Esophagus muscularis mucosa (tissue), 4 donors: ENCODE measurements around the gene SLTM. TPM values are rescaled to one million over a fixed set of nuclear protein-coding genes. Genes with fewer than 3 reads are reported as not detected.
"Not testable (repeated sequence)": the region's sequence is repeated elsewhere in the genome, so short reads cannot be mapped to it uniquely, and the experiment has no call there.

Experiments used
- DNase-seq: peaks from one replicate; pipeline ENCODE4 v3.0.0-alpha.2; 2017; ENCODE audit errors: extremely low spot score
- H3K27ac ChIP-seq, 4 donors: fragments of 200-600 bp; sonication (generic); replicated peaks in 1 of 4; 1 replicate in 3 of 4; 2 replicates in 1 of 4; pipeline ENCODE4 v1.5.1; 2016 to 2019; ENCODE audit warnings: mild to moderate bottlenecking in 1 of 4
- H3K27me3 ChIP-seq, 4 donors: fragments of 200-600 bp; sonication (generic); one replicate each; pipeline versions ENCODE4 v1.5.1 to v1.6.0; 2016 to 2019
- H3K36me3 ChIP-seq, 4 donors: fragments of 200-600 bp; sonication (generic); one replicate each; pipeline ENCODE4 v1.5.1; 2016 to 2019
- H3K4me1 ChIP-seq, 4 donors: fragments of 200-600 bp; sonication (generic); one replicate each; pipeline ENCODE4 v1.5.1; 2016 to 2019
- H3K4me3 ChIP-seq, 4 donors: fragments of 200-600 bp; sonication (generic); 1 replicate in 2 of 4; 2 replicates in 2 of 4; pipeline ENCODE4 v1.5.1; 2016 to 2019; ENCODE audit warnings: mild to moderate bottlenecking in 4 of 4, moderate library complexity in 1 of 4
- H3K9me3 ChIP-seq, 4 donors: fragments of 200-600 bp; sonication (generic); 1 replicate in 3 of 4; 2 replicates in 1 of 4; pipeline ENCODE4 v1.5.1; 2016 to 2019
- CTCF ChIP-seq, 3 experiments: fragments of 200-600 bp in 2 of 3; fragments of 450-650 bp in 1 of 3; sonication (generic) in 2 of 3; IDR thresholded peaks; one replicate each; pipeline ENCODE4 v1.5.1; 2017 to 2019; ENCODE audit warnings: antibody characterized with exemption in 3 of 3, mild to moderate bottlenecking in 2 of 3, moderate library complexity in 1 of 3
- EP300 ChIP-seq: sonication (generic); formaldehyde crosslinking; IDR thresholded peaks from one replicate; pipeline ENCODE4 v1.6.1; 2017; ENCODE audit warnings: antibody characterized with exemption
- POLR2A ChIP-seq: fragments of 450-650 bp; IDR thresholded peaks from one replicate; pipeline ENCODE4 v1.6.1; 2017; ENCODE audit warnings: antibody characterized with exemption, moderate library complexity, mild to moderate bottlenecking, low read depth
- POLR2AphosphoS5 ChIP-seq, 2 donors: sonication (generic); formaldehyde crosslinking; IDR thresholded peaks; one replicate each; pipeline ENCODE4 v1.6.1; 2017; ENCODE audit warnings: antibody characterized with exemption in 2 of 2
- WGBS: methylation state at CpG from one replicate; pipeline ENCODE4 v1.1.5; 2018; 5-methylcytosine and 5-hydroxymethylcytosine counted together
- intact Hi-C: fragments of 100-400 bp; cut with DNase I; formaldehyde crosslinking; loops from one replicate; pipeline ENCODE4 v1.15.1; 2023
- total RNA-seq, 4 donors: library from RNA; depleted of rRNA; stranded (reverse); fragments of >200 nt; gene quantifications; one replicate each; pipeline versions ENCODE4 v1.1.0 to v1.2.1, GENCODE V29; 2016

SLTM gene
- total RNA-seq, 4 donors from 2014 or later: 69.1 to 88.5 (median 76.3) TPM

DNA sequence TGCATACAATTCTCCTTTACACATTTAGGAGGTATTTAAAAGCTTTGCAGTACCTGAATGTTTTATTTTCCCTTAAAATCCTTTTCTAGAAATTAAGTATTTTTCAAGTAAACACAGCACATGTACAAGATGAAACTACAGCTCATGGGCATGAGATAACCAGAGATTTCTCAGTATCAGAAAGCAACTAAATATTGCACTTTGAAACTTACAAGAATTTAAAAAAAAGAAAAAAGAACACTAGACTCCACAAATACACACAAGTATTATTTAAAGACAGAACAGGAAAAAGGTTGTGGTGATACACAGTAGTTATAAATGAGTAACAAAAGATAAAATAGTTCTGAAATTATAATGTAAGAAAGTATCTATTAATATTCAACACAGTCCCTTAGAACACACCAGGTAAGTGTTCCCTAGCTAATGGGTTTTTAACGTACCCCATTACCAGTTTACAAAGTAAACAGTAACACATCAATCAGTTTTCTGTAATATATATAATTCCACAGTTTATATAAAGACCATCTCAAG, 35.3 kb downstream of the SLTM start:
- intact Hi-C loops: no loop called here
- WGBS: 94% methylated on average over 1 of the region's 1 CpG
- TF ChIP-seq CTCF (IDR thresholded peaks at IDR 0.05) (no peak), EP300 (no peak), POLR2AphosphoS5 (IDR thresholded peaks at IDR 0.05) (no peak), POLR2A (no peak)
- H3K27ac ChIP-seq: no peak overlapping the region
- peaks cover 19 to 83% (median 53%) of the 10 kb centered on the region in 4 donors for H3K36me3 ChIP-seq
- H3K9me3 ChIP-seq: no peaks in the 10 kb centered on the region
- no peaks in the 10 kb centered on the region for H3K4me1 ChIP-seq
- no peak overlapping the region for H3K4me3 ChIP-seq
- DNase-seq: no peak
- no peaks in the 10 kb centered on the region for H3K27me3 ChIP-seq

GRCh38 chr15:58889363-58889762, 44.1 kb downstream of the SLTM start:
- DNase-seq: no peak
- no peaks in the 10 kb centered on the region for H3K27me3 ChIP-seq
- no peak overlapping the region for H3K4me3 ChIP-seq
- H3K9me3 ChIP-seq: no peaks in the 10 kb centered on the region
- 92% methylated on average over 7 of the region's 7 CpGs for WGBS
- intact Hi-C loops: no loop called here
- H3K4me1 ChIP-seq: peaks cover 0 to 3% (median 0%) of the 10 kb centered on the region in 4 donors
- TF ChIP-seq CTCF (IDR thresholded peaks at IDR 0.05): no peak
- TF ChIP-seq POLR2AphosphoS5 (IDR thresholded peaks at IDR 0.05): no peak
- TF ChIP-seq POLR2A: no peak
- TF ChIP-seq EP300: no peak
- peaks cover 75 to 100% (median 97%) of the 10 kb centered on the region in 4 donors for H3K36me3 ChIP-seq
- no peak overlapping the region for H3K27ac ChIP-seq

- Histone ChIP-seq H3K27me3 (no peaks in the 10 kb centered on the region), H3K4me3 (no peak overlapping the region), H3K4me1 (no peaks in the 10 kb centered on the region), H3K36me3 (peaks cover 79 to 100% (median 97%) of the 10 kb centered on the region in 4 donors), H3K27ac (no peak overlapping the region), H3K9me3 (no peaks in the 10 kb centered on the region)
- TF ChIP-seq POLR2A: no peak
- TF ChIP-seq POLR2AphosphoS5 (IDR thresholded peaks at IDR 0.05): no peak
- TF ChIP-seq EP300: no peak
- intact Hi-C loops: no loop called here
- WGBS: 95% methylated on average over 12 of the region's 12 CpGs
- DNase-seq: no peak
These were observed 46.6 kb downstream of the SLTM start for GRCh38 chr15:58886921-58887320.

DNA sequence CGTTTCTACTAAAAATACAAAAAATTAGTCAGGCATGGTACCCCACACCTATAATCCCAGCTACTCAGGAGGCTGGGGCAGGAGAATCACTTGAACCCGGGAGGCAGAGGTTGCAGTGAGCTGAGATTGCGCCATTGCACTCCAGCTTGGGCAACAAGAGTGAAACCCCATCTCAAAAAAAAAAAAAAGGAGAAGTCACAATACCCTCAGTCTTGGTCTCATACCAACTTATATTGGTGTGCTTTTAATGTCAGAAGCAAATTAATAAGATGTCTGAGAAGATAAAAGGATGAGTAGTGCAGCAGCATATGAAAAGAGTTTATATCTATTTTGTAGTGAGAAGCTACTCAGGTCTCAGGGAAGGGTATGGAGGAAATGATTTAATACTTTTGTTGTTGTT, 49.6 kb downstream of the SLTM start:
- H3K4me1 ChIP-seq, H3K27me3 ChIP-seq, H3K27ac ChIP-seq, H3K9me3 ChIP-seq, intact Hi-C loops, DNase-seq, H3K4me3 ChIP-seq: not testable (repeated sequence)
- WGBS: 86% methylated on average over 3 of the region's 3 CpGs
- H3K36me3 ChIP-seq: peaks cover 98 to 100% (median 99%) of the 10 kb centered on the region in 4 donors

GRCh38 chr15:58882243-58882642, 51.2 kb downstream of the SLTM start:
- H3K4me3 ChIP-seq: no peak overlapping the region
- no peaks in the 10 kb centered on the region for H3K27me3 ChIP-seq
- H3K9me3 ChIP-seq: no peaks in the 10 kb centered on the region
- 90% methylated on average over 4 of the region's 4 CpGs for WGBS
- H3K27ac ChIP-seq: no peak overlapping the region
- no peak for TF ChIP-seq POLR2A
- TF ChIP-seq EP300: no peak
- TF ChIP-seq CTCF (IDR thresholded peaks at IDR 0.05): no peak
- no peak for TF ChIP-seq POLR2AphosphoS5 (IDR thresholded peaks at IDR 0.05)
- no peak for DNase-seq
- intact Hi-C loops: no loop called here
- H3K4me1 ChIP-seq: no peaks in the 10 kb centered on the region
- H3K36me3 ChIP-seq: peaks cover 98 to 100% (median 99%) of the 10 kb centered on the region in 4 donors

DNA sequence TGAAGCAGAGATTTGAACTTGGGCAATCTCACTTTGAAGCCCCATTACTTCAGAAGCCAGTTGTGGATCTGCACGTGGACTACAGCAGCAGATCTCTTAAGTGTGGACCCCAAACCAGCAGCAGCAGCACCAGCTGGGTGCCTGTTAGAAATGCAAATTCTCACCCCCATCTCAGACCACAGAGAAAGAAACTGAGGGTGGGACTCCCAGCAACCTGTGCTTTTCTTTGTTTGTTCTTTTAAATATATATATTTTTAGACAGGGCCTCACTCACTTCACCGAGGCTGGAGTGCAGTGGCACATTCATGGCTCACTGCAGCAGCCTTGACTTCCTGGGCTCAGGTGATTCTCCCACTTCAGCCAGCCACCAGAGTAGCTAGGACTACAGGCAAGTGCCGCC, 53.2 kb downstream of the SLTM start:
- intact Hi-C loops: no loop called here
- H3K27me3 ChIP-seq: no peaks in the 10 kb centered on the region
- no peak for TF ChIP-seq EP300
- no peak for TF ChIP-seq CTCF (IDR thresholded peaks at IDR 0.05)
- no peak for TF ChIP-seq POLR2A
- H3K36me3 ChIP-seq: peaks cover 81 to 93% (median 85%) of the 10 kb centered on the region in 4 donors
- DNase-seq: no peak
- WGBS: 91% methylated on average over 3 of the region's 3 CpGs
- no peak overlapping the region for H3K27ac ChIP-seq
- H3K4me3 ChIP-seq: no peak overlapping the region
- no peaks in the 10 kb centered on the region for H3K4me1 ChIP-seq
- H3K9me3 ChIP-seq: no peaks in the 10 kb centered on the region
